ENCODE data around the gene SIGLEC10.

- TF ChIP-seq CTCF (conservative IDR thresholded peaks at IDR 0.05; ENCODE audit: low read depth in 2 of 2): no peak
- no peak for TF ChIP-seq CREB1 (CRISPR knock-in tag; IDR thresholded peaks at IDR 0.05; ENCODE audit: low read depth)
- no peak for TF ChIP-seq POLR2AphosphoS5 (IDR thresholded peaks at IDR 0.05; ENCODE audit: low read depth)
- TF ChIP-seq EZH2 (IDR thresholded peaks at IDR 0.05; ENCODE audit: low read depth, unreplicated experiment): no peak
- no peak for TF ChIP-seq EZH2phosphoT487 (IDR thresholded peaks at IDR 0.05; ENCODE audit: unreplicated experiment)
- no peak for TF ChIP-seq NANOG (IDR thresholded peaks at IDR 0.05; ENCODE audit: borderline replicate concordance)
- TF ChIP-seq REST (IDR thresholded peaks at IDR 0.05; ENCODE audit: unreplicated experiment): no peak
- no peak for TF ChIP-seq ZNF462 (CRISPR knock-in tag; IDR thresholded peaks at IDR 0.05)
- no peak for TF ChIP-seq JUNB (IDR thresholded peaks at IDR 0.05; ENCODE audit: unreplicated experiment)
- no peak for TF ChIP-seq ZNF114 (CRISPR knock-in tag; IDR thresholded peaks at IDR 0.05)
- TF ChIP-seq STAT1 (IDR thresholded peaks at IDR 0.05; ENCODE audit: unreplicated experiment): no peak
- no peak for TF ChIP-seq ZNF331 (CRISPR knock-in tag; IDR thresholded peaks at IDR 0.05; ENCODE audit: low read depth)
- TF ChIP-seq ETS1 (IDR thresholded peaks at IDR 0.05): no peak
These were observed 342 bp upstream of the SIGLEC10 start for GRCh38 chr19:51417810-51418157.
